ENCODE measurements around the gene CNTNAP2. TPM values are rescaled to one million over a fixed set of nuclear protein-coding genes. Genes with fewer than 3 reads are reported as not detected.

The CNTNAP2 gene
- total RNA-seq, 2 experiments from 2014 or later = 0.28 TPM; not detected in 1

GRCh38 chr7:147639751-147640150 is 1523.2 kb downstream of the CNTNAP2 start:
- intact Hi-C loops (cut with micrococcal nuclease; ENCODE audit: unreplicated experiment) = no loop called here
- Histone ChIP-seq H3K4me3 (ENCODE audit: low read depth, low read length, poor library complexity, severe bottlenecking) (no peak overlapping the region), H3K4me1 (ENCODE audit: insufficient read depth, low read length, poor library complexity, severe bottlenecking) (no peaks in the 10 kb centered on the region), H2AFZ (ENCODE audit: low read length) (no peak overlapping the region), H3K27ac (ENCODE audit: low read depth, low read length, poor library complexity, severe bottlenecking) (no peak overlapping the region), H3K4me2 (ENCODE audit: low read length) (no peak overlapping the region), H3K9me3 (ENCODE audit: low read length) (no peaks in the 10 kb centered on the region), H3K36me3 (ENCODE audit: insufficient read depth, low read length) (no peaks in the 10 kb centered on the region), H3K79me2 (ENCODE audit: insufficient read depth, low read depth, low read length) (no peaks in the 10 kb centered on the region), H3K9me2 (ENCODE audit: insufficient read depth, low read length) (no peaks in the 10 kb centered on the region), H4K20me1 (ENCODE audit: insufficient read depth, low read length) (no peaks in the 10 kb centered on the region)
- TF ChIP-seq EZH2phosphoT487 (IDR thresholded peaks at IDR 0.05; ENCODE audit: borderline replicate concordance, low read depth, low read length) = no peak
- no peak for TF ChIP-seq CTCF (conservative IDR thresholded peaks at IDR 0.05; ENCODE audit: low read length)
- POLR2A ChIA-PET = interaction anchor here (1.0 kb wide), 1 partner anchor 10 kb away, joined by 3 read pairs; no protein-coding TSS in a partner anchor
- no TSS peak for BruUV-seq (replicated peaks)
- CTCF ChIA-PET (ENCODE audit: unreplicated experiment) = no interaction called here
- DNase-seq (ENCODE audit: low spot score) = no peak

- POLR2A ChIA-PET = no interaction called here
- Histone ChIP-seq H3K4me1 (ENCODE audit: insufficient read depth, low read length, poor library complexity, severe bottlenecking) (no peaks in the 10 kb centered on the region), H4K20me1 (ENCODE audit: insufficient read depth, low read length) (no peaks in the 10 kb centered on the region), H3K79me2 (ENCODE audit: insufficient read depth, low read depth, low read length) (no peaks in the 10 kb centered on the region), H3K9me3 (ENCODE audit: low read length) (no peaks in the 10 kb centered on the region), H3K9me2 (ENCODE audit: insufficient read depth, low read length) (no peaks in the 10 kb centered on the region), H3K4me2 (ENCODE audit: low read length) (no peak overlapping the region), H2AFZ (ENCODE audit: low read length) (no peak overlapping the region), H3K36me3 (ENCODE audit: insufficient read depth, low read length) (no peaks in the 10 kb centered on the region), H3K27ac (ENCODE audit: low read depth, low read length, poor library complexity, severe bottlenecking) (no peak overlapping the region), H3K4me3 (ENCODE audit: low read depth, low read length, poor library complexity, severe bottlenecking) (no peak overlapping the region)
- no peak for DNase-seq (ENCODE audit: low spot score)
- CTCF ChIA-PET (ENCODE audit: unreplicated experiment) = no interaction called here
- intact Hi-C loops (cut with micrococcal nuclease; ENCODE audit: unreplicated experiment) = no loop called here
- BruUV-seq (replicated peaks) = no TSS peak
- TF ChIP-seq CTCF (conservative IDR thresholded peaks at IDR 0.05; ENCODE audit: low read length) (no peak), EZH2phosphoT487 (IDR thresholded peaks at IDR 0.05; ENCODE audit: borderline replicate concordance, low read depth, low read length) (no peak)
Observed at GRCh38 chr7:147640821-147641220, 1524.2 kb downstream of the CNTNAP2 start.

- no TSS peak for BruUV-seq (replicated peaks)
- Histone ChIP-seq H3K79me2 (ENCODE audit: insufficient read depth, low read depth, low read length) (no peaks in the 10 kb centered on the region), H3K9me2 (ENCODE audit: insufficient read depth, low read length) (no peaks in the 10 kb centered on the region), H3K9me3 (ENCODE audit: low read length) (no peaks in the 10 kb centered on the region), H2AFZ (ENCODE audit: low read length) (no peak overlapping the region), H3K4me3 (ENCODE audit: low read depth, low read length, poor library complexity, severe bottlenecking) (no peak overlapping the region), H3K4me2 (ENCODE audit: low read length) (no peak overlapping the region), H3K36me3 (ENCODE audit: insufficient read depth, low read length) (no peaks in the 10 kb centered on the region), H4K20me1 (ENCODE audit: insufficient read depth, low read length) (no peaks in the 10 kb centered on the region), H3K4me1 (ENCODE audit: insufficient read depth, low read length, poor library complexity, severe bottlenecking) (no peaks in the 10 kb centered on the region), H3K27ac (ENCODE audit: low read depth, low read length, poor library complexity, severe bottlenecking) (no peak overlapping the region)
- ChIA-PET POLR2A (no interaction called here), CTCF (ENCODE audit: unreplicated experiment) (no interaction called here)
- intact Hi-C loops (cut with micrococcal nuclease; ENCODE audit: unreplicated experiment) = no loop called here
- TF ChIP-seq EZH2phosphoT487 (IDR thresholded peaks at IDR 0.05; ENCODE audit: borderline replicate concordance, low read depth, low read length) (no peak), CTCF (conservative IDR thresholded peaks at IDR 0.05; ENCODE audit: low read length) (no peak)
- DNase-seq (ENCODE audit: low spot score) = no peak
Observed at GRCh38 chr7:147646568-147646967, 1530.0 kb downstream of the CNTNAP2 start.
